ENCODE results near the gene VGLL1.

The VGLL1 gene

GRCh38 chrX:136551410-136551809 lies 19.4 kb downstream of the VGLL1 start:
- no CpG with 5 or more reads among the region's 1 CpG for WGBS, 2 experiments (ENCODE audit: insufficient coverage in 2 of 2)
- no peaks in the 10 kb centered on the region for H3K36me3 ChIP-seq (ENCODE audit: control insufficient read depth, insufficient read depth, low read length)
- no peak overlapping the region for H3K4me3 ChIP-seq (ENCODE audit: extremely low read depth, insufficient read depth, low read length, poor library complexity, severe bottlenecking)
- no peaks in the 10 kb centered on the region for H3K4me1 ChIP-seq (ENCODE audit: control insufficient read depth, insufficient read depth, low read length, poor library complexity, severe bottlenecking)
- no peak overlapping the region for H3K27ac ChIP-seq (ENCODE audit: low read depth, low read length, severe bottlenecking)
- no peaks in the 10 kb centered on the region for H3K9me3 ChIP-seq (ENCODE audit: control insufficient read depth, low read length)

GRCh38 chrX:136555694-136556093 lies 23.7 kb downstream of the VGLL1 start:
- Histone ChIP-seq H3K4me1 (ENCODE audit: control insufficient read depth, insufficient read depth, low read length, poor library complexity, severe bottlenecking) (no peaks in the 10 kb centered on the region), H3K36me3 (ENCODE audit: control insufficient read depth, insufficient read depth, low read length) (no peaks in the 10 kb centered on the region), H3K9me3 (ENCODE audit: control insufficient read depth, low read length) (no peaks in the 10 kb centered on the region), H3K4me3 (ENCODE audit: extremely low read depth, insufficient read depth, low read length, poor library complexity, severe bottlenecking) (no peak overlapping the region), H3K27ac (ENCODE audit: low read depth, low read length, severe bottlenecking) (no peak overlapping the region)
- 83% methylated on average over 2 of the region's 2 CpGs; no CpG with 5 or more reads in 1 of the 2 experiments for WGBS, 2 experiments (ENCODE audit: insufficient coverage in 2 of 2)

DNA sequence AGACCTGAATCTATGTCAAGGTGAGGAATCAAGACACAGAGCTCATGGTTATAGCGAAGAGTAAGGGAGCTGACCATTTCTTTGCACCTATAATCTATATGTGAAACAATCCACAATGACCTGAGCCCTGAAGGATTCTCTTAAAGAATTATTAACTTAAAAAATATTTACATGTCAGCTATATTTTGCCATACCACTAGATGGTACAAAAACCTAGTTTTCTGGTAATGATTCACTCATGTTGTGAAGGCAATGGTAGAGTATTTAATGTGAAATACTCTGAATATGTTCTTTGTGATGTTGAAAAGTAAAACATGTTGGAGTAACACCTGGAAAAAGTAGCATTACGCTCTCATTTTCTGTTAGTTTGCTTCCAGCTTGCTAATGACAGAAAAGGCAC lies 40.0 kb downstream of the VGLL1 start:
- no CpG with 5 or more reads among the region's 2 CpGs for WGBS, 2 experiments (ENCODE audit: insufficient coverage in 2 of 2)
- Histone ChIP-seq H3K36me3 (ENCODE audit: control insufficient read depth, insufficient read depth, low read length) (no peaks in the 10 kb centered on the region), H3K27ac (ENCODE audit: low read depth, low read length, severe bottlenecking) (no peak overlapping the region), H3K9me3 (ENCODE audit: control insufficient read depth, low read length) (no peaks in the 10 kb centered on the region), H3K4me3 (ENCODE audit: extremely low read depth, insufficient read depth, low read length, poor library complexity, severe bottlenecking) (no peak overlapping the region), H3K4me1 (ENCODE audit: control insufficient read depth, insufficient read depth, low read length, poor library complexity, severe bottlenecking) (no peaks in the 10 kb centered on the region)

DNA sequence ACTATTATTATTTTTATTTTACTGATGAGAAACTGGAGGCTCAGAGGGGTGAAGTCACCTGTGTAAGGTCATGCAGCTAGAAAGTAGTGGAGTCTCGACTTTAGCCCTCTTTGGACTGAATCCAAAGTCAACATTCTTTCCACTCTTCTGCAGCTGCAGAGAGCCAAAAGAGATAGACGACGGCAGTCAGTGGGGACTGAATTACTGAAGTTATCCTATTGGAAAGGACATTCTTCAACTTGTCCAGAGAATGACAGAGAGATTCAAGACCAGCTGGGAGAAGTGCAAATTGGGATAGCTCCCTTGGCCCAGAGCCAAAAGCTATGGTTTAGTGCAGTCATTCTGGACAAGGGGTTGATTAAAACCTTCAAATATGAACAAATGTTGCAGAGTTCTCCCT lies 42.5 kb downstream of the VGLL1 start:
- WGBS, 2 experiments (ENCODE audit: insufficient coverage in 2 of 2) = 90% methylated on average over 2 of the region's 3 CpGs; no CpG with 5 or more reads in 1 of the 2 experiments
- Histone ChIP-seq H3K4me1 (ENCODE audit: control insufficient read depth, insufficient read depth, low read length, poor library complexity, severe bottlenecking) (no peaks in the 10 kb centered on the region), H3K36me3 (ENCODE audit: control insufficient read depth, insufficient read depth, low read length) (no peaks in the 10 kb centered on the region), H3K9me3 (ENCODE audit: control insufficient read depth, low read length) (no peaks in the 10 kb centered on the region), H3K27ac (ENCODE audit: low read depth, low read length, severe bottlenecking) (no peak overlapping the region), H3K4me3 (ENCODE audit: extremely low read depth, insufficient read depth, low read length, poor library complexity, severe bottlenecking) (no peak overlapping the region)

- Histone ChIP-seq H3K4me3 (ENCODE audit: extremely low read depth, insufficient read depth, low read length, poor library complexity, severe bottlenecking) (no peak overlapping the region), H3K9me3 (ENCODE audit: control insufficient read depth, low read length) (no peaks in the 10 kb centered on the region), H3K36me3 (ENCODE audit: control insufficient read depth, insufficient read depth, low read length) (no peaks in the 10 kb centered on the region), H3K27ac (ENCODE audit: low read depth, low read length, severe bottlenecking) (no peak overlapping the region), H3K4me1 (ENCODE audit: control insufficient read depth, insufficient read depth, low read length, poor library complexity, severe bottlenecking) (no peaks in the 10 kb centered on the region)
- 0% methylated on average over 1 of the region's 6 CpGs; no CpG with 5 or more reads in 1 of the 2 experiments for WGBS, 2 experiments (ENCODE audit: insufficient coverage in 2 of 2)
Measured at GRCh38 chrX:136577552-136577951, 45.5 kb downstream of the VGLL1 start.

DNA sequence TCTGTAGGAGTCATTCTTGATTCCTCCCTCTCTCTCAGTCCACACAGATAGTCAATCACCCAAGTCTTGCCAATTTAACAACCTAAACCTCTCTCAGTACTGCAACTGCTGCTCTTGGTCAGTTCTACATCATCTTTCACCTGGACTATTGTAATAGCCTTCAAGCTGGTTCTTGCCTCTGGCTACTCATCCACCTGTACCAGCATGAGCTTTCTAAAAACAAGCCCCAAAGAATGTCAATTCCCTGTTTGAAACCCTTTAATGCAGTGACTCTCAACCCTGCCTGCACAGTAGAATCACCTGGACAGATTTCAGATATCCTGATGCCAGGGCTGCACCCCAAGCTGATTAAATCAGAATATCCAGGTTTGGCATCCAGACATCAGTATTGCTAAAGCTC lies 48.3 kb downstream of the VGLL1 start:
- H3K4me3 ChIP-seq (ENCODE audit: extremely low read depth, insufficient read depth, low read length, poor library complexity, severe bottlenecking) = no peak overlapping the region
- no peaks in the 10 kb centered on the region for H3K36me3 ChIP-seq (ENCODE audit: control insufficient read depth, insufficient read depth, low read length)
- H3K9me3 ChIP-seq (ENCODE audit: control insufficient read depth, low read length) = no peaks in the 10 kb centered on the region
- no peak overlapping the region for H3K27ac ChIP-seq (ENCODE audit: low read depth, low read length, severe bottlenecking)
- H3K4me1 ChIP-seq (ENCODE audit: control insufficient read depth, insufficient read depth, low read length, poor library complexity, severe bottlenecking) = no peaks in the 10 kb centered on the region

DNA sequence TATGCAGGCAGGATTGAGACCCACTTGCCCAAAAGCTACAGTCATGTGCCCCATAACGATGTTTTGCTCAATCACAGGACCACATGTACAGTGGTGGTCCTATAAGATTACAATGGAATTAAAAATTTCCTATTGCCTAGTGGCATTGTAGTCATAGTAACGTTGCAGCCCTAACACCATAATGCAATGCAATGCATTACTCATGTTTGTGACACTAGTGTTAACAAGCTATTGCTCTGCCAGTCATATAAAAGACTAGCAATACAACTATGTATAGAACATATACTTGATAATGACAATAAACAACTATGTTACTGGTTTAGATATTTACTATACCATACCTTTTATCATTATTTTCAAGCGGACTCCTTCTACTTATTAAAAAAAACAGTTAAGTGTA lies 50.6 kb downstream of the VGLL1 start:
- H3K9me3 ChIP-seq (ENCODE audit: control insufficient read depth, low read length) = no peaks in the 10 kb centered on the region
- no peak overlapping the region for H3K4me3 ChIP-seq (ENCODE audit: extremely low read depth, insufficient read depth, low read length, poor library complexity, severe bottlenecking)
- H3K36me3 ChIP-seq (ENCODE audit: control insufficient read depth, insufficient read depth, low read length) = no peaks in the 10 kb centered on the region
- WGBS, 2 experiments (ENCODE audit: insufficient coverage in 2 of 2) = no CpG with 5 or more reads among the region's 3 CpGs
- H3K27ac ChIP-seq (ENCODE audit: low read depth, low read length, severe bottlenecking) = no peak overlapping the region
- no peaks in the 10 kb centered on the region for H3K4me1 ChIP-seq (ENCODE audit: control insufficient read depth, insufficient read depth, low read length, poor library complexity, severe bottlenecking)

GRCh38 chrX:136584545-136584944 lies 52.5 kb downstream of the VGLL1 start:
- Histone ChIP-seq H3K9me3 (ENCODE audit: control insufficient read depth, low read length) (no peaks in the 10 kb centered on the region), H3K36me3 (ENCODE audit: control insufficient read depth, insufficient read depth, low read length) (no peaks in the 10 kb centered on the region), H3K27ac (ENCODE audit: low read depth, low read length, severe bottlenecking) (no peak overlapping the region), H3K4me1 (ENCODE audit: control insufficient read depth, insufficient read depth, low read length, poor library complexity, severe bottlenecking) (no peaks in the 10 kb centered on the region), H3K4me3 (ENCODE audit: extremely low read depth, insufficient read depth, low read length, poor library complexity, severe bottlenecking) (no peak overlapping the region)
- 80% methylated on average over 2 of the region's 4 CpGs; no CpG with 5 or more reads in 1 of the 2 experiments for WGBS, 2 experiments (ENCODE audit: insufficient coverage in 2 of 2)

- no peaks in the 10 kb centered on the region for H3K9me3 ChIP-seq (ENCODE audit: control insufficient read depth, low read length)
- WGBS, 2 experiments (ENCODE audit: insufficient coverage in 2 of 2) = 80 to 83% methylated on average over 1 to 4 of the region's 5 CpGs
- no peak overlapping the region for H3K4me3 ChIP-seq (ENCODE audit: extremely low read depth, insufficient read depth, low read length, poor library complexity, severe bottlenecking)
- no peaks in the 10 kb centered on the region for H3K36me3 ChIP-seq (ENCODE audit: control insufficient read depth, insufficient read depth, low read length)
- H3K27ac ChIP-seq (ENCODE audit: low read depth, low read length, severe bottlenecking) = no peak overlapping the region
- no peaks in the 10 kb centered on the region for H3K4me1 ChIP-seq (ENCODE audit: control insufficient read depth, insufficient read depth, low read length, poor library complexity, severe bottlenecking)
Measured at GRCh38 chrX:136585262-136585661, 53.2 kb downstream of the VGLL1 start.

GRCh38 chrX:136585960-136586359 lies 53.9 kb downstream of the VGLL1 start:
- Histone ChIP-seq H3K4me1 (ENCODE audit: control insufficient read depth, insufficient read depth, low read length, poor library complexity, severe bottlenecking) (no peaks in the 10 kb centered on the region), H3K27ac (ENCODE audit: low read depth, low read length, severe bottlenecking) (no peak overlapping the region), H3K9me3 (ENCODE audit: control insufficient read depth, low read length) (no peaks in the 10 kb centered on the region), H3K36me3 (ENCODE audit: control insufficient read depth, insufficient read depth, low read length) (no peaks in the 10 kb centered on the region), H3K4me3 (ENCODE audit: extremely low read depth, insufficient read depth, low read length, poor library complexity, severe bottlenecking) (no peak overlapping the region)
- WGBS, 2 experiments (ENCODE audit: insufficient coverage in 2 of 2) = 29% methylated on average over 1 of the region's 3 CpGs; no CpG with 5 or more reads in 1 of the 2 experiments

- no peaks in the 10 kb centered on the region for H3K9me3 ChIP-seq (ENCODE audit: control insufficient read depth, low read length)
- H3K36me3 ChIP-seq (ENCODE audit: control insufficient read depth, insufficient read depth, low read length) = no peaks in the 10 kb centered on the region
- H3K27ac ChIP-seq (ENCODE audit: low read depth, low read length, severe bottlenecking) = no peak overlapping the region
- 55% methylated on average over 2 of the region's 3 CpGs; no CpG with 5 or more reads in 1 of the 2 experiments for WGBS, 2 experiments (ENCODE audit: insufficient coverage in 2 of 2)
- no peak overlapping the region for H3K4me3 ChIP-seq (ENCODE audit: extremely low read depth, insufficient read depth, low read length, poor library complexity, severe bottlenecking)
- H3K4me1 ChIP-seq (ENCODE audit: control insufficient read depth, insufficient read depth, low read length, poor library complexity, severe bottlenecking) = no peaks in the 10 kb centered on the region
Measured at GRCh38 chrX:136586386-136586785, 54.4 kb downstream of the VGLL1 start.

Data from mesodermal cell (in vitro differentiated cells).